HG03432 (cell line): ENCODE data around the gene CNST.
A peak's percentile ranks its signal among the peaks of the same experiment; 100 is the strongest.

ENCODE experiments used
- ATAC-seq: cut with Tn5 transposase; IDR thresholded peaks from one replicate; pipeline ENCODE4 v1.9.1; 2021; ENCODE audit warnings: mild to moderate bottlenecking, moderate library complexity; ENCODE audit not compliant: unreplicated experiment

The CNST gene

GRCh38 chr1:246566128-246566812, at the start of gene CNST, which contains the start of gene TFB2M:
Gene CNST (plus strand): TSS chr1:246566456. CDS start chr1:246591563, 25,107 bp downstream.
Gene TFB2M (minus strand): TSS chr1:246566261. CDS start chr1:246566138, 123 bp downstream.
- peak; percentile 95 for ATAC-seq

GRCh38 chr1:246517391-246517790, 48.9 kb upstream of the CNST start:
- ATAC-seq: no peak

GRCh38 chr1:246518456-246519205, 47.6 kb upstream of the CNST start:
- no peak for ATAC-seq

- no peak for ATAC-seq
Observed at GRCh38 chr1:246519514-246519913, 46.7 kb upstream of the CNST start.

- no peak for ATAC-seq
Observed at GRCh38 chr1:246526380-246526779, 39.9 kb upstream of the CNST start.

- ATAC-seq: no peak
Observed at GRCh38 chr1:246526915-246527314, 39.3 kb upstream of the CNST start.

GRCh38 chr1:246527402-246528088, 38.7 kb upstream of the CNST start:
- ATAC-seq: peak; percentile 83

GRCh38 chr1:246528933-246529731, 37.1 kb upstream of the CNST start:
- ATAC-seq: no peak

GRCh38 chr1:246530482-246530881, 35.8 kb upstream of the CNST start:
- no peak for ATAC-seq

- ATAC-seq: no peak
Observed at GRCh38 chr1:246532519-246532918, 33.7 kb upstream of the CNST start.

GRCh38 chr1:246533371-246533905, 32.8 kb upstream of the CNST start:
- no peak for ATAC-seq

GRCh38 chr1:246534114-246534513, 32.1 kb upstream of the CNST start:
- ATAC-seq: no peak

- ATAC-seq: no peak
Observed at GRCh38 chr1:246537441-246537840, 28.8 kb upstream of the CNST start.

GRCh38 chr1:246537887-246538286, 28.4 kb upstream of the CNST start:
- no peak for ATAC-seq

GRCh38 chr1:246540738-246541491, 25.3 kb upstream of the CNST start:
- ATAC-seq: no peak

- ATAC-seq: no peak
Observed at GRCh38 chr1:246544001-246544400, 22.3 kb upstream of the CNST start.

GRCh38 chr1:246549665-246550064, 16.6 kb upstream of the CNST start:
- ATAC-seq: no peak

GRCh38 chr1:246550402-246550801, 15.9 kb upstream of the CNST start:
- no peak for ATAC-seq

- no peak for ATAC-seq
Observed at GRCh38 chr1:246552110-246552509, 14.1 kb upstream of the CNST start.

- no peak for ATAC-seq
Observed at GRCh38 chr1:246554201-246554600, 12.1 kb upstream of the CNST start.
